22Rv1 (cell line): ENCODE results near the gene CCDC116.
"Not testable (repeated sequence)": the region's sequence is repeated elsewhere in the genome, so short reads cannot be mapped to it uniquely, and the experiment has no call there.

ENCODE experiments used
- H3K27ac ChIP-seq: fragments of 450-650 bp; 2 replicates; pipeline ENCODE4 v1.5.1; 2017
- ZFX ChIP-seq: fragments of 450-650 bp; IDR thresholded peaks from 2 replicates; pipeline ENCODE4 v1.6.1; 2017; ENCODE audit warnings: antibody characterized with exemption, borderline replicate concordance
- TF ChIP-seq, protein P1 (sequence below): fragments of 450-650 bp; IDR thresholded peaks from 2 replicates; pipeline ENCODE4 v1.5.1; 2017; ENCODE audit warnings: mild to moderate bottlenecking

The CCDC116 gene

DNA sequence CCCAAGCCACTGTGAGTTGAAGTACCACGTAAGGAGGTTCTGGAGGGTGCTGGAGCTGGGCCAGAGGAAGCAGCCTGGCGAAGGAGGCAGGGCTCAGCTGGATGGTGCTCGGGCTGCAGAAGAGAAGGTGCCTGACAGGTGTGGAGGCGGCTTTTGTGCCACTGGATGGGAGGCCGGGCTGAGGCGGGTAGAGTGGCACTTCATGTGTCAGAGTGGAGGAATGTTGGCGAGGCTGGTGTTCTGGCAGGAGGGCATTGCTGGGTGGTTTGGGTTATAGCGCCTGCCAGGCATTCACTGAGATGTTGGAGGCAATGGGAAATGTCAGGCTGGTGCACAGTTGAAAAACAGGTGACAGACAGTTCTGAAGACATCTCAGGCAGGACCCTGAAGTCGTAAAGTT is 40.9 kb upstream of the CCDC116 start:
- H3K27ac ChIP-seq: no peak overlapping the region
- no peak for TF ChIP-seq ZFX
- TF ChIP-seq, protein P1, sequence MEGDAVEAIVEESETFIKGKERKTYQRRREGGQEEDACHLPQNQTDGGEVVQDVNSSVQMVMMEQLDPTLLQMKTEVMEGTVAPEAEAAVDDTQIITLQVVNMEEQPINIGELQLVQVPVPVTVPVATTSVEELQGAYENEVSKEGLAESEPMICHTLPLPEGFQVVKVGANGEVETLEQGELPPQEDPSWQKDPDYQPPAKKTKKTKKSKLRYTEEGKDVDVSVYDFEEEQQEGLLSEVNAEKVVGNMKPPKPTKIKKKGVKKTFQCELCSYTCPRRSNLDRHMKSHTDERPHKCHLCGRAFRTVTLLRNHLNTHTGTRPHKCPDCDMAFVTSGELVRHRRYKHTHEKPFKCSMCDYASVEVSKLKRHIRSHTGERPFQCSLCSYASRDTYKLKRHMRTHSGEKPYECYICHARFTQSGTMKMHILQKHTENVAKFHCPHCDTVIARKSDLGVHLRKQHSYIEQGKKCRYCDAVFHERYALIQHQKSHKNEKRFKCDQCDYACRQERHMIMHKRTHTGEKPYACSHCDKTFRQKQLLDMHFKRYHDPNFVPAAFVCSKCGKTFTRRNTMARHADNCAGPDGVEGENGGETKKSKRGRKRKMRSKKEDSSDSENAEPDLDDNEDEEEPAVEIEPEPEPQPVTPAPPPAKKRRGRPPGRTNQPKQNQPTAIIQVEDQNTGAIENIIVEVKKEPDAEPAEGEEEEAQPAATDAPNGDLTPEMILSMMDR: no peak

DNA sequence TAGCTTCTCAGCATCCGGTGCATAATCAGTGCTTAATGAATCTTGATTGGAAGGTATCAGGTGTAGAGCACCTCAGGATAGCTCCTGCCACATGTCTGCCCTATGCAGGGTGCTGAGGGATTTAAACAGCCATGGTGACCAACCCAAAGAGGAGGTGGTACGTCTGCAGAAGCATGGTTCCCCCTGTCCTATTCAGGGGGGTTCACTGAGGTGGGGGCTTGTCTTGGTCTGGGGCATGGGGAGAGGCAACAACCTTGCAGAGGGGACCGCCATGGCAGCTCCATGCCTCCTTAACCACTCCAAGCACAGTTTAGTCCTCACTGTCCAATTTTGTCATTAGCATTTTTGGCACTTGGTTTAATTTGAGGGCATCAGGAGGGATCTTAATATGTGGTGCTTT is 40.1 kb upstream of the CCDC116 start:
- no peak overlapping the region for H3K27ac ChIP-seq
- TF ChIP-seq ZFX: no peak
- TF ChIP-seq, protein P1: no peak

DNA sequence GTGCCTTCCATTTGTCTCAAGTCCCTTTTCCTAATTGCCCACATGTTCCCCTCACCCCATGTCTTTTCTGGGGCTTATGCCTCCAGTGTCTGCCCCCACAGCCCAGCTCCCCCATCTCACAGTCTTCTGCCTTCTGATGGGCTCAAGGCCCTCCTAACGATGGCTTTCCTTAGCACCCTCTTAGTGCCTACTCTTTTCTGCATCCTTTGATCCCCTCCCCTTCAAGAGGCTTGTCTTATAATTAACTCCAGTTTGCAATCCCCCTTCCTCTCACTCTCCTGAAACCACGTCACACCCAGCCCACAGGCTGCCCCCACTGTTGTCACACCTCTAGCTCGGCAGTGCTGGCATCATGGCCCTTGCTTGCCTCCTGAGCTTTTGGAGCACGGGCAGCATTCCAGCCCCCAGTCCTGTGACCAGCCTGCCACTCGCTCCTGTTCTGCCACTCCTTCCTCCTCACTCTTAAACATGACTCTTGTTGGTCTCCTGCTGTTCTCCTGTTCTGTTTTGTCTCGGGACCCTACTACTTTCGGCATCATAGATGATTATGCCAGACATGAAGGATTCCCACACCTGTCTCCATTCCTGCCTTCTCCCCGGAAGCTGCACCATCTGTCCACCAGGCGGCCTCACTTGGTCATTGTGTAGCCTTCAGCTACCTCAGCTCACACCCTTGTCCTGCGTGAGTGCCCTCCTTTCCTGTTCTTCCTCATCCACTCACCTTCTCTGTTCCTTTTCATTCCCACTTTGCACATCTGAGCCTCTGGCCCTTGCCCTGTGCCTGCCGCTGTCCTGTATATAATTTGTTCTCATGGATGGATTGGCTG is 38.9 kb upstream of the CCDC116 start:
- no peak overlapping the region for H3K27ac ChIP-seq

DNA sequence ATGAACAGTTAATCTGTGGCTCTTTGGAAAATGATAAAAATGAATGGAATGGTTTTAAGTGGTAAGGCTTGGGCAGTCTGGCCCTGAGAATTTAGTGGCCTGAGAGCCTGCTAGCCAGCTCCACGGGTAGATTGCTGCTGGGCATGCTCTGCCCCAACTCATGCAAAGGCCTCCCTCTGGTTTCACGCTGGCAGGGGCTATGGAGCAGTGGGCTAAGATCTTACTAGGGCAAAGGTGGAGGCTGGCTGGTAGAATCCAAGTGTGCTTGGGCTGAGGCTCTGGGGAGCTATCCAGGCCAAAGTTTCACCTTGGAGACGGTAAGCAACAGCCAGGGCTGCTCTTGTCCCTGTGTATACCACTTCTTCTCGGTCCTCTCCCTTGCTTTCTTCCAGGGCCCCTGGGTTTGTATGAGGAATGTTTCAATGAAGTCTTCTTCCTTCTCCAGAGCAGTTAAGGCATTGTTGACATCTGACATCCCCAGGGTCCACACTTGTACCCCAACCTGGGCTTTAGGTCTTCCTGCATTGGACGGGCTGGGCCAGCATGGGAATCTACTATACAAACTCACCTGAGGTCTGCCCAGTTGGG is 37.6 kb upstream of the CCDC116 start:
- TF ChIP-seq, protein P1: no peak
- TF ChIP-seq ZFX: no peak
- H3K27ac ChIP-seq: no peak overlapping the region

More for the DNA sequence above, 38.9 kb upstream of the CCDC116 start:
- TF ChIP-seq, protein P1: peak; percentile 56
- no peak for TF ChIP-seq ZFX

DNA sequence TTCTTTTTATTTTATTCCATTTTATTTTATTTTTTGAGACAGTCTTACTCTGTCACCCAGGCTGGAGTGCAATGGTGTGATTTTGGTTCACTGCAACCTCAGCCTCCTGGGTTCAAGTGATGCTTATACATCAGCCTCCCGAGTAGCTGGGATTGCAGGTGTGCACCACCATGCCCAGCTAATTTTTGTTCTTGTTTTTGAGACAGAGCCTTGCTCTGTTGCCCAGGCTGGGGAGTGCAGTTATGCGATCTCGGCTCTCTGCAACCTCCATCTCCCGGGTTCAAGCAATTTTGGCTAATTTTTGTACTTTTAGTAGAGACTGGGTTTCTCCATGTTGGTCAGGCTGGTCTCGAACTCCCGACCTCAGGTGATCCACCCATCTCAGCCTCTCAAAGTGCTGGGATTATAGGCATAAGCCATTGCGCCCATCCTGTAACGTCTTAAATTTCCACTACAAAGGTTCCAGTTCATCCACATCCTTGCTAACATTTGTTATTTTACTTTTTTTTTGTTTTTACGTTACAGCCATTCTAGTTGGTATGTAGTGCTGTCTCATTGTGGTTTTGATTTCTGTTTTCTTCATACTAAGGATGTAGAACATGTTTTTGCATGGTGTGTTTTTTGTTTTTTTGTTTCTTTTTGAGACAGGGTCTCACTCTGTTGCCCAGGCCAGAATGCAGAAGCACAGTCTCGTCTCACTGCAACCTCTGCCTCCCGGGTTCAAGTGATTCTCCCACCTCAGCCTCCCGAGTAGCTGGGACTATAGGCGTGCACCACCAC is 36.0 kb upstream of the CCDC116 start:
- H3K27ac ChIP-seq: not testable (repeated sequence)

DNA sequence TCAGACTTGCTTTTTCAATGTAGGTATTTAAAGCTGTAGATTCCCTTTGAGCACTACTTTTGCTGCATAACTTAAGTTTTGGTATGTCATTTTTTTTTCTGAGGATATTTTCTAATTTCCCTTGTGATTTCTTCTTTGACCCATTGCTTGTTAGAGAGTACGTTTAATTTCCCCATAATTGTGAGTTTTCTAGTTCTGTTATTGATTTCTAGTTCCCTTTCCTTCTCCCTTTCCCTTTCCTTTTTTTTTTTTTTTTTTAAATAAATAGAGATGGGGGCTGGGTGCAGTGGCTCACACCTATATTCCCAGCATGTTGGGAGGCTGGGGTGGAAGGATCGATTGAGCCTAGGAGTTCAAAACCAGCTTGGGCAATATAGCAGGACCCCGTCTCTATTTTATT is 34.3 kb upstream of the CCDC116 start:
- no peak overlapping the region for H3K27ac ChIP-seq
- no peak for TF ChIP-seq ZFX
- TF ChIP-seq, protein P1: no peak

DNA sequence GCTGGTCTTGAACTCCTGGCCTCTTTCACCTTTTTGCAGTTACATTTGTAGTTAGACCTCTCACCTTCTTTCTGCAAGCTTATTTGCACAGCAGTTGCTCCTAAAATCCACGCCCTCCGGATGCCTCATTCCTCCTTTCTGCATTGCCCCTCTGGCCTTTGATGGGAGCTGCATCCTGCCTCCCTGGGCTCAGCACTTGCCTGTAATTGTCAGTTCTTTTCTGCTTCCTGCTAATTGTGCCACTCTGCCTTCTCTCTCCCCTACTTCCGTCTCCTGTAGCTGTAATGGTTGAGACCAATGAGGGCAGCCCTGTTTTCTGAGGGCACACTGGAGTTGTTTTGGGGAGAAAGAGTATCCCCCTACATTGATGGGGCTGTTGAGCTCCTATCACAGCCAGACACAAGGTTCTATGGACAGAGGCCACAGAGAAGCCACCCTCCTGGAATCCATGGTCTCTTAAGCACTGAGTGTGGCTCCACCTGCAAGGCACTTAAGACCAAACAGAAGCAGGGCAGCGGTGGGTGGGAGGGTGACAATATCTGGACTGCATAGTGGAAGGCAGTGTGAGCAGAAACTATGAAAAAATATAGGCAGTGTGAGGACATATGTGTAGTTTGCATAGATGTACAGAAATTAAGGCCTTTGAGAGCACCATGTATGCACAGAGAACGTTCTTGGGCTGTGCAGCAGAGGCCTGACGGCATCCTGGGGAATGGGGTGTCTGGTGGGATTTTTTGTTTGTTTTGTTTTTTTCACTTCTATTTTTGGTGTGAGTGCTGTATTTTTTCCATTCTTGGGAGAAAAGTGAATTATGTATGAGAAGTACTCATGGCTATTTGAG is 33.3 kb upstream of the CCDC116 start:
- H3K27ac ChIP-seq: no peak overlapping the region
- TF ChIP-seq, protein P1: no peak
- TF ChIP-seq ZFX: no peak
